Esophagus squamous epithelium (tissue), 4 donors: ENCODE data around the gene LHX1.

ENCODE experiments used
- CTCF ChIP-seq, 6 experiments: fragments of 450-650 bp in 4 of 6; fragments of 200-600 bp in 2 of 6; sonication (generic) in 2 of 6; IDR thresholded peaks; one replicate each; pipeline ENCODE4 v1.5.1; 2016 to 2019; ENCODE audit warnings: antibody characterized with exemption in 6 of 6, mild to moderate bottlenecking in 4 of 6, moderate library complexity in 4 of 6
- POLR2A ChIP-seq, 4 donors: fragments of 450-650 bp; IDR thresholded peaks; one replicate each; pipeline ENCODE4 v1.6.1; 2017; ENCODE audit warnings: antibody characterized with exemption in 4 of 4, mild to moderate bottlenecking in 4 of 4, moderate library complexity in 3 of 4

- TF ChIP-seq CTCF (IDR thresholded peaks at IDR 0.05) (no peak), POLR2A (IDR thresholded peaks at IDR 0.05) (no peak)
These were observed 3.6 kb upstream of the LHX1 start for GRCh38 chr17:36933512-36934143.
